Stimulated activated CD8-positive, alpha-beta memory T cell treated with anti-CD3 and anti-CD28 coated beads, Interleukin-15, amount 100 ng/mL, for 48 hours (primary cell): ENCODE results near the gene INHBC.
A peak's percentile ranks its signal among the peaks of the same experiment; 100 is the strongest.

Experiments
- DNase-seq, 2 donors: peaks; one replicate each; pipeline ENCODE4 v3.0.0-alpha.2; 2020; ENCODE audit warnings: low read depth in 2 of 2

Gene INHBC

DNA sequence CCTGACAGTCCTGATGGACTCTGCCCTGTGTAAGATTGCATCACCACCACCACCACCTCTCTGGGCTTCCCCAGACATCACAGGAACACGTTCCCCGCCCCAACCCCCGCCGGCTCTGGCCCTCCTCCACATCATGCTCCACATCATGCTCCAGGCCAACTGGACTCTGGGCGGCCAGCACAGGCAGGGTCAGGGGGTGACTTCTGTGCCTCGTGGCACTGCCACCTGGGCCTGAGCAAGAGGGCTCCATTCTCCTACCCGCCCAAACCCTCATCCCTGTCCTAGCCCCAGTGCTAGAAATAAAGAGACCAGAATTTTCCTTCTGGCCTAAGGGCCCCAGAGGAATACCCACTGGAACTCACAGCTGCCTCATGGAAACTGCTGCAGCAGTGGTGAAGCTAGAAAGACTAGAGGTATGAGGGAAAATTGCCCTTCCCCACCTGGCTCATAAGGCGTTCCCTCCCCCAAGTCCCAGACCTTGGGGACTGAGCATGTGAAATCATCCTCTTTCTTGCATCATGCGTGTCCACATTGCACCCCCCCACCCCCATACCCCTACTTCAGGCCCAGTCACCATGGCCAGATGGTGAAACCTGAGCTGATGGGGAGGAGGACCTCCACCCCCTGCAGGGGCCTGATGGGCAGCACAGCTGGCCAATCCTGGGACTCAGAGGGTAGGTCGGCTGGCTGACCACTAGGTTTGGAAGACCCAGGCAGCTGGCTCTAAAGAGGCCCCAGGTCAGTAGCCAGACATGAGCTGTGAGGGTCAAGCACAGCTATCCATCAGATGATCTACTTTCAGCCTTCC, 20.2 kb downstream of the INHBC start, which contains the start of gene INHBE:
INHBE (plus strand) TSS at position 742 of the 808 bp plus-strand sequence. CDS start 230 bp downstream, outside the sequence.
- no peak for DNase-seq

DNA sequence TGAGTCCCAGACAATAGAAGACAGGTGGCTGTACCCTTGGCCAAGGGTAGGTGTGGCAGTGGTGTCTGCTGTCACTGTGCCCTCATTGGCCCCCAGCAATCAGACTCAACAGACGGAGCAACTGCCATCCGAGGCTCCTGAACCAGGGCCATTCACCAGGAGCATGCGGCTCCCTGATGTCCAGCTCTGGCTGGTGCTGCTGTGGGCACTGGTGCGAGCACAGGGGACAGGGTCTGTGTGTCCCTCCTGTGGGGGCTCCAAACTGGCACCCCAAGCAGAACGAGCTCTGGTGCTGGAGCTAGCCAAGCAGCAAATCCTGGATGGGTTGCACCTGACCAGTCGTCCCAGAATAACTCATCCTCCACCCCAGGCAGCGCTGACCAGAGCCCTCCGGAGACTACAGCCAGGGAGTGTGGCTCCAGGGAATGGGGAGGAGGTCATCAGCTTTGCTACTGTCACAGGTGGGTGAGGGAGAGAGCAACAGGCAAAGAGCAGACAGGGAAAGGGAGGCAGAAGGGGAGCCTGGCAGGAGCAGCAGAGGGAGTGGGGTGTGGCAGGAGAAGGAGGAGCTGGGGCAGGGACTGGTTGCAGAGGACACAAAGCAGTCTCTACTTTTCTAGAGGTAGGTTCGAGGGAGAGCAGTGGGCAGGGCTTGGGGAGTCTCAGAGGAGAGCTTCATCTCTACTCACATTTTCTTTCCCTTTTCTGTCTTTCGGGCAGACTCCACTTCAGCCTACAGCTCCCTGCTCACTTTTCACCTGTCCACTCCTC, 21.0 kb downstream of the INHBC start:
- DNase-seq, result no peak

DNA sequence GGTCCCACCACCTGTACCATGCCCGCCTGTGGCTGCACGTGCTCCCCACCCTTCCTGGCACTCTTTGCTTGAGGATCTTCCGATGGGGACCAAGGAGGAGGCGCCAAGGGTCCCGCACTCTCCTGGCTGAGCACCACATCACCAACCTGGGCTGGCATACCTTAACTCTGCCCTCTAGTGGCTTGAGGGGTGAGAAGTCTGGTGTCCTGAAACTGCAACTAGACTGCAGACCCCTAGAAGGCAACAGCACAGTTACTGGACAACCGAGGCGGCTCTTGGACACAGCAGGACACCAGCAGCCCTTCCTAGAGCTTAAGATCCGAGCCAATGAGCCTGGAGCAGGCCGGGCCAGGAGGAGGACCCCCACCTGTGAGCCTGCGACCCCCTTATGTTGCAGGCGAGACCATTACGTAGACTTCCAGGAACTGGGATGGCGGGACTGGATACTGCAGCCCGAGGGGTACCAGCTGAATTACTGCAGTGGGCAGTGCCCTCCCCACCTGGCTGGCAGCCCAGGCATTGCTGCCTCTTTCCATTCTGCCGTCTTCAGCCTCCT, 21.6 kb downstream of the INHBC start:
- DNase-seq, result no peak

DNA sequence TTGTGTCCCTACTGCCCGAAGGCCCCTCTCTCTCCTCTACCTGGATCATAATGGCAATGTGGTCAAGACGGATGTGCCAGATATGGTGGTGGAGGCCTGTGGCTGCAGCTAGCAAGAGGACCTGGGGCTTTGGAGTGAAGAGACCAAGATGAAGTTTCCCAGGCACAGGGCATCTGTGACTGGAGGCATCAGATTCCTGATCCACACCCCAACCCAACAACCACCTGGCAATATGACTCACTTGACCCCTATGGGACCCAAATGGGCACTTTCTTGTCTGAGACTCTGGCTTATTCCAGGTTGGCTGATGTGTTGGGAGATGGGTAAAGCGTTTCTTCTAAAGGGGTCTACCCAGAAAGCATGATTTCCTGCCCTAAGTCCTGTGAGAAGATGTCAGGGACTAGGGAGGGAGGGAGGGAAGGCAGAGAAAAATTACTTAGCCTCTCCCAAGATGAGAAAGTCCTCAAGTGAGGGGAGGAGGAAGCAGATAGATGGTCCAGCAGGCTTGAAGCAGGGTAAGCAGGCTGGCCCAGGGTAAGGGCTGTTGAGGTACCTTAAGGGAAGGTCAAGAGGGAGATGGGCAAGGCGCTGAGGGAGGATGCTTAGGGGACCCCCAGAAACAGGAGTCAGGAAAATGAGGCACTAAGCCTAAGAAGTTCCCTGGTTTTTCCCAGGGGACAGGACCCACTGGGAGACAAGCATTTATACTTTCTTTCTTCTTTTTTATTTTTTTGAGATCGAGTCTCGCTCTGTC, 22.3 kb downstream of the INHBC start:
- no peak for DNase-seq

DNA sequence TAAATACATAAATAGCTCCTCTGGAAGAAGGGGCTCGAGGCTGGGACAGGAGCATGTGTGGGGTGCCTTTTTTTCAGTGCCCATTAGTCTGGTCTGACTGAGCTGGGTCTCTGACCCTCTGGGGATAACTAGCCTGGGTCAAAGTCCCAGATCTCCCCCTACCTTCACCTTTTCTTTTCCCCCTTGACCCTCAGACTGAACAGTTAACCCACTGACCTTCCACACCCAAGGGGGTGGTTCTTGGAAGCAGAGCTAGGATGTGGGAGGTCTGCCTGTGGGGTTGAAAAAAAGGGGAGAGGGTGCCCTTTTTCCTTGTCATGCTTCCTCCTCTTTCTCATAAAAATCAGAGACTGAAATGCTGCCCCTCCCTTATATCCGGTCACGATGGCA, 24.1 kb downstream of the INHBC start:
- no peak for DNase-seq

DNA sequence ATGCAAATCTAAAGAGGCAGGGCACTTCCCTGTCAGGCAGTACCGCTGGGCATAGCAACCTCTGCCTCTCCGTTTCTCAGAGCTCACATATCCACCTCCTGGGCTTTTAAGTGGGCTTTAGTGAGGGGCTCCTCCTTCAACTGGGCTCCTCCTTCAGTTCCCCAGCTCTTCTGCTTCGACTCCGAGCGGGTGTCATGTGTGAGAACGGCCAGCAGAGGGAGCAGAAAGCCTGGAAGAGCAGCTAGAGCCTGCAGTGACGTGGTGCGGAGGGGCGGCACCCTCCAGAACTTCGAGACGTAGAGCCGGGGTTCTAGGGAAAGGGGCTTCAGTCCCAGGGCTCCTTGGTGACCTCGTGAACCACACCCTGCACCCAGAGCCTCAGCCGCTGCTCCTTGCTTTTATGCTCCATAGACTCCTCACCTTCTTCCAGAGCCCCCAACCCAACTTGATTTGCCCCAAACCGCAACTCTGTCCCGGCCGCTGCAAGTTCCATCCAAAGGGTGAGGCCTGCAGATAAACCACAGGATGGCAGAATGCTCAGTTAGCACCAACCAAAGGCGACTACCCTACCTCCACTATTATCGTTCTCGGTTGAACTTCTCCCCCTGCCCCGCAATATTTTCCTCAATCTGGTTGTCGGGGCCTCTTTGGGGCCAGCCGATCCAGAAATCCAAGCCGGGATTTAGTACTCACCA, 24.6 kb downstream of the INHBC start:
- DNase-seq, result peak; percentile 89 to 92

DNA sequence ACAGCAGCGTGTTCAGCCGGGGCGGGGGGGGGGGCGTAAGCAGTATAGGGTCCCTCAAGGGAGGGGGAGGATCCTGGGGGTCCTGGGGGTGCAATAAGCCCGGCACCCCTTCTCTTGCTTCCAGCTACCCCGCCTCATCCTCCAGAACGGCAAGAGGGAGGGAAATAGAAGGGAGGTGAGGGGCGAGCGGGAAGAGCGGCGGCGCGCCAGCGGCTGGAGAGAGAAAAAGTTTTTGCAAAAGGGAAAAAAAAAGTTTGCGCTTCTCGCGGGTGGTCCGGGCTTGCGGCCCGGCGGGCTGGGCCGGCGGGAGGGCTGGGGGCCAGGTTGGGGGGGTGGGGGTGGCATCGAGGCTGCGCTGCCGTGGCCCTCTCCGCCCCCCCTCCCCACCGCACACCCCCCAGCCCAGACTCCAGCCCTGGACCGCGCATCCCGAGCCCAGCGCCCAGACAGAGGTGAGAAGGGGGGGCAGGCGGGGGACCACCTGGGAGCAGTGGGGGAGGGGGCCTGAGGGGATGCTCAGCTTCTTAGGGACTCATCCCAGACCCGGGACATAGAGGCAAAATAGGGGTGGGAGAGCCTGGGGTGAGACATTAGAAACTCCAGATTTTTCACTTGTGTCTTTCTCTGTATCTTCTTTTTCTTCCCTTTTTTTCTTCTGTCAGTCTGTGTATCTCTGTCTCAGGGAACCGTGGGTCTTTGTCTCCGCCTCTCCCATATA, 25.3 kb downstream of the INHBC start, which contains the start of gene GLI1:
GLI1 (plus strand) TSS at position 36 of the 718 bp plus-strand sequence. CDS start 3,907 bp downstream, outside the sequence.
- no peak for DNase-seq

DNA sequence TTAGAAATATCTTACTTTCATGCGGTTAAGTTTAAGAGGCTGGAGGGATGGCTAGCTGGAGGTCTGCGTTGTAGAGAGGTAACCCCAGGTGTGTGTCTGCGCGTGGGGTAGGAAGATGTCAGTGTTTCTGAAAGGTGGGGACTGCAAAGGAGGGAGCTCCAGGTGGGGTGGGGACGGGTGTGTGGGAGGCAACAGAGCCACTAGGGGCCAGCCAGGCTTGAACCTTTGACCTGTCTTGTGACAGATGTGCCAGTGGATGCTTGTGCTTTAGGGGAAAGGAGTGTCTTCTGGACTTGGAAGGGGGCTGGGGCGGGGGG, 25.8 kb downstream of the INHBC start:
- no peak for DNase-seq

DNA sequence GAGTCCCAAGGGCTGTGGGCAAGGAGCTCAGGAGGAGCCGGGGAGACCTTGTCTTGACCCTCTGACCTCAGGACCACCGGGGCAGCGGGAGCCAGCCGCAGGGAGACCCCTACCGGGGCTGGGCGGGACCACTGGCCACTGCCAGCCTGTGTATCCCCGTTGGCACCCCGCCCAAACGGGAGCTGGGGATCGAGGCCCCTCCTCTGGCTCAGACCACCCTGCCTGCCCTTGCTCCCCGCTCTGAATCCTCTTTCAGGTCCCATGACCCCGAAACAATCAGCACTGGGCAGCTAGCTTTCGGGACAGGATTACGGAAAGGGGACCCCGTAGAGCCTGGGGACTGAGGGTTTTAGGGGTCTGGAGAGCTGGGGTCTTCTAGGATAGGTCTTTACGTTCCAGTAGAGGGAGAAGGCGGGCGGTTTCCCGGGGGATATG, 26.3 kb downstream of the INHBC start:
- no peak for DNase-seq

DNA sequence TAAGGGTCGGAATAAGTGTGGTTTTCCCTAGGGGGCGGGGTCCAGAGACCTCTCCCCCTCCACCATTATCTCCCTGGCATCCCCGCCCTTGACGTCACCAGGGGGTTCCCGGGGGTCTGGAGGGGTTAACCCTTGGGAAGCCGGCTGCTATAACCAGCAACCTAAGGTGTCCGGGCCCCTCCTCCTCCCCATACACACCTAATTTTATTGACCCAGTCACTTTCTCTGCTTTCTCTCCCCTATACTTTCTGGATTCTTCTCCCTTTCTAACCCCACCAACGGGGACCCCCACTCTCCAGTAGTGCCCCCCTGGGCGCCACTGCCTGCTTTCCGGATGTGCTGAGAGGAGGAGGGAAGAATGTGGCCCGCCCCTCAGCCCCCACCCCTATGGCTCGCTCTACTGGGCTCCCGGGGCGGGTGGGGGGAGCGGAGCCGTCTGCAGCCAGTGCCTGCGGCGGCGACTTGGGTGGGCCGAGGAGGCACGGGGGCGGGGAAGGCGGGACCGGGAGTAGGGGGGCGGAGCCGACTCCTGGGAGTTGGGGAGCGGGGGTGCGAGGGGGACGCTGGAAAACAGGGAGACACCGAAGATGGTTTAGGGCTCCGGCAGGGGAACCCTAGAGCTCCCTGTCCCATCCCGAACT, 26.8 kb downstream of the INHBC start:
- DNase-seq, result no peak

DNA sequence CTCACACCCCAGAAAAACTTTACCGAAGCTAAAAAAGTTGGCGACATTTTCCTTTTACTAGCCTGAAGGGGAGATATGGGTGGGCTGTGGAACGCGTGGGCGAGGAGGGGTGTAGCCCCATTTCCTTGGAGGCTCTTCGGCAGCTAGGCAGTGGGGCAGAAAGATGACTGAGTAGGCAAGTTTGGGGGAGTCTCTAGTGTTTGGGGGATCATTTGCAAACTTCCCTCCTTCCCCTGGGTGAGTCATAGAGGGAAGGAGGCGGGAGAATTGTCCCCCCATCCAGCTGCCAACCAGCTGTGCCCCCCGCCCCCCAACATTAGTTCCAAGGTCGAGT, 27.3 kb downstream of the INHBC start:
- no peak for DNase-seq

DNA sequence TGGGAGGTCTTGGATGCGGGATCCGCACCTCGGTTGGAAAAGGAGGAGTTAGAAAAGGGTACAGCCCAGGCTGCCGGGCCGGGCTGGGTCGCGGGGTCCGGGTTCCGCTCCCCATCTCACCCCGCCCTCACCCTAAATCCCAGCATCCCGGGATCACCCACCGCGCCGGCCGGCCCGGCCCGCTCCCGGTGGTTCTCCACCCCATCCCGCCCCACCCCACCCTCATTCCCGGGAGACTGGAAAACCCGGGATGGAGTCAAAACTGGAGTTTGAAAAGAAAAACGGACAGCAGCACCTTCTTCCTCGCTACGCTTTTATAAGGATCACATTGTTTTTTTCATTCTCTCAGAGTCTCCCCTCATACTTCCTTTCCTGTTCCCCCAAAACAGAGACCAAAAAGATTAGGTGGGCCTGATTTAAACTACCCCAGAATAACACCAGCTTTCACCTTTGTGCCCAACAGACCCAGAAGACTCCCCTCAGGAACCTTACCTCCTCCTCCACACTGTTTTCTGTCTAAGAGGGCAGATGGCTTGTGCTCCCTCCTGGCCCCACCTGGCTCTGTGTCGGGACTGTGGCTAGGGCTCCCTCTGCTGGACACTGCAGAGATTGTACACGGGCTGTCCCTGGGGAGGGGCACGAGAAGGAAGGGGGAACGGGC, 27.8 kb downstream of the INHBC start:
- peak; percentile 75 to 83 for DNase-seq

DNA sequence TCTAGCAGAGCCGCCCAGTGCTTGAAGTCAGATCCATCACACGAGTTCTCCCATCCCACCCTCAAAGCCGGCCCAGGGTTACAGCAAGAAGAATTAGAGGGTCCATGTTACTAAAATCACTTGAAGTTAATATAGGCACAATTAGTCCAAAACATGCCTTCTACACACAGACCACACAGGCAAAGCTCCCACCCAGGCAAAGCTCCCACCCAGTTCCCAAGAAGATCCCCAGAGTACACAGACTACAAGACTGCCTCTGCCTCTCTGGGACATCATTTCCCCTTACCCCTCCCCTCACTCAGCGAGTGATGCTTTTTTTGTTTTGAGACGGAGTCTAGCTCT, 28.3 kb downstream of the INHBC start:
- no peak for DNase-seq

DNA sequence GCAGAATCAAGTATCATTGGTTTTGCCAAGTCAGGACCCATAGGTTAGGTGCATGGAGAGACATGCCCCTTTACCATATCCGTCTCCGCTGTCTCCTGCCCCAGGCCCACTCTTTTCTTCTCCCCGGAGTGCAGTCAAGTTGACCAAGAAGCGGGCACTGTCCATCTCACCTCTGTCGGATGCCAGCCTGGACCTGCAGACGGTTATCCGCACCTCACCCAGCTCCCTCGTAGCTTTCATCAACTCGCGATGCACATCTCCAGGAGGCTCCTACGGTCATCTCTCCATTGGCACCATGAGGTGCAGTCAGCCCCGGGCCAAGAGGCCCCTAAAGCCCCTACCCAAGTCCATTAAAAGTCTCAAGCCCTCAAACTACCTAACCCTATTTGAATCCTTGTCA, 30.0 kb downstream of the INHBC start:
- no peak for DNase-seq

DNA sequence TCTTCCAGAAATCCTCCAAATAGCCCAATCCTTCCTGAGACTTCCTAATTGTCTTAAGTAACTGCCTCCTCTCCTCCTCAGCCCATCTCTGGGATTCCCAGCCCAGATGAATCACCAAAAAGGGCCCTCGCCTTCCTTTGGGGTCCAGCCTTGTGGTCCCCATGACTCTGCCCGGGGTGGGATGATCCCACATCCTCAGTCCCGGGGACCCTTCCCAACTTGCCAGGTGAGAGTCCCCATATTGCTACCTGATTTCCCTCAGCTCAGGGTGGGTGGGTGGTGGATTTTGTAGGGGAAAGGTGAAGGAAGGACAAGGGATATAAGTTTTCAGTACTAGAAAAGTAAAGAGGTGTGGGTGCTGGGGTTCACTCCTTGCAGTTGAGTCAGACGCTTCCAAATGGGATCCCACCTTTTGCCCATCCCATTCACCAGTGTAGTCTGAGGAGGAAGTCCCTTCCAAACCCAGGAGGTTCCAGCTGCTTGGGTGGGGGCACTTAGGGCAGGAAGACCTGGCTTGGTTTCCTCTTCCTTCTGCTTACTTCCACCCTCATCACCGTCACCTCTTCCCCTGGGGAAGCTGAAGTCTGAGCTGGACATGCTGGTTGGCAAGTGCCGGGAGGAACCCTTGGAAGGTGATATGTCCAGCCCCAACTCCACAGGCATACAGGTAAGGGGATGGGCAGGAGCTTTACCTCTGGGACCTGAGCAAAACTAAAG, 30.6 kb downstream of the INHBC start:
- DNase-seq, result no peak

DNA sequence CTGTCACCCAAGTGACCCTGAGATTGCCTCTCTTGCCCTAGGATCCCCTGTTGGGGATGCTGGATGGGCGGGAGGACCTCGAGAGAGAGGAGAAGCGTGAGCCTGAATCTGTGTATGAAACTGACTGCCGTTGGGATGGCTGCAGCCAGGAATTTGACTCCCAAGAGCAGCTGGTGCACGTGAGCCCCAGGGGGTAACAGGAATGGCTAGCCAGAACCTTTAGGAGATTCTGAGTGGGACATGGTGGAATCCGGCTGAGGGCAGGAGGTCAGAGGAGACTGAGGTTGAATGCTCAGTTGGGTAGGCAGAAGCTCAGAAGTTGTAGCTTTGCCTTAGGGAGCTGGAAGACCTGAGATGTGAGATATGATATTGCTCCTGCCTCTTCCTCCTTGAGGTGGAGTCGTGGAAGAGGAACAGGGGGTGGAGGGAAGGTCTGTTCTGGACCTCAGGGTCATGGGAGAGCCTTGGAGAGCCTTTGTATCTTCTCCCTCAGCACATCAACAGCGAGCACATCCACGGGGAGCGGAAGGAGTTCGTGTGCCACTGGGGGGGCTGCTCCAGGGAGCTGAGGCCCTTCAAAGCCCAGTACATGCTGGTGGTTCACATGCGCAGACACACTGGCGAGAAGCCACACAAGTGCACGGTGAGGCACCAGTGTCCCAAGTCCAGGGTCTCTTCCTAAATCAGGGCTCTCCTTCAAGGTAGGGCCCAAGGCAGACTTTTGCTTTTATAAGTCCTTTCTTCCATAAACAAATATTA, 31.3 kb downstream of the INHBC start:
- no peak for DNase-seq

DNA sequence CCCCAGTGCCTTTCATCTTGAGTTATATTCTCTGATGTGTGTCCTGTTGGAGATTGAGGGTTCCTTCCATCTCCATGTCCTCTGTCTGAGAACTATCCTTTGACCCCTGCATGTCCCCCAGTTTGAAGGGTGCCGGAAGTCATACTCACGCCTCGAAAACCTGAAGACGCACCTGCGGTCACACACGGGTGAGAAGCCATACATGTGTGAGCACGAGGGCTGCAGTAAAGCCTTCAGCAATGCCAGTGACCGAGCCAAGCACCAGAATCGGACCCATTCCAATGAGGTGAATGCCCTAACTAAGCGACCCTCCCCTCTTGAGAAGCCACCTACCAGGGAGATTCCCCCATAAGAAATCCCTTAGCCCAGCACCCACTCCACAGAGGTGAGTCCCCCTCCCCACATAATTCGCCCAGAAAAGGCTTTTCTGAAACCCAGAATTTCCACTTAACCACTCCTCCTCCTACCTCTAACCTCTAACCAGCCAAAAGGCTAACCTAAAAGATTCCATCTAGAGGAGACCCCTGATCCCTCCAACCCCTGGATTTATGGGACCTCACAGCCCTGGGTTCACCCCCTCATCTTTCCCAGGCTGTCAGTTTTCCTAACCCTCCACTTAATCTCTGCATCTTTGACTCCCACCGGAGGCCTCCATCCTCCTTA, 32.8 kb downstream of the INHBC start:
- no peak for DNase-seq

DNA sequence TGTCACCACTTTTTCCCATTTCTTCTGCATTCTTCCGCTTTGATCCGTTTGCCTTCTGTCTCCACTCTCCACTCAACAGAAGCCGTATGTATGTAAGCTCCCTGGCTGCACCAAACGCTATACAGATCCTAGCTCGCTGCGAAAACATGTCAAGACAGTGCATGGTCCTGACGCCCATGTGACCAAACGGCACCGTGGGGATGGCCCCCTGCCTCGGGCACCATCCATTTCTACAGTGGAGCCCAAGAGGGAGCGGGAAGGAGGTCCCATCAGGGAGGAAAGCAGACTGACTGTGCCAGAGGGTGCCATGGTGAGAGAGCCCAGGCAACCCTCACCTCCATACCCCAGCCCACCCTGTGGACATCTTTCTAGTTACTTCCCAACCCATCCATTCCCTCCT, 33.3 kb downstream of the INHBC start:
- no peak for DNase-seq
